OCI-LY1 (cell line): ENCODE measurements around the gene FAF1.

Experiments used
- H2AFZ ChIP-seq: fragments of 200-600 bp; sonication (generic), shearing (Covaris generic); 2 replicates; pipeline ENCODE4 v1.6.0; 2014; ENCODE audit warnings: antibody characterized with exemption, mild to moderate bottlenecking, low read length
- H3F3A ChIP-seq: fragments of 200-600 bp; sonication (generic), shearing (Covaris generic); 2 replicates; pipeline ENCODE4 v1.6.0; 2014; ENCODE audit warnings: mild to moderate bottlenecking, antibody characterized with exemption, low read length, moderate library complexity; ENCODE audit not compliant: insufficient read depth
- H3K27ac ChIP-seq: fragments of 200-600 bp; sonication (generic); 2 replicates; pipeline ENCODE4 v1.5.1; 2014; ENCODE audit warnings: low read length, mixed run types, mild to moderate bottlenecking, low read depth; ENCODE audit not compliant: poor library complexity, severe bottlenecking
- H3K27me3 ChIP-seq: fragments of 200-600 bp; sonication (generic); 2 replicates; pipeline ENCODE4 v1.6.0; 2014; ENCODE audit warnings: antibody characterized with exemption, mild to moderate bottlenecking, low read length, moderate library complexity; ENCODE audit not compliant: insufficient read depth
- H3K36me3 ChIP-seq: fragments of 200-600 bp; sonication (generic); 2 replicates; pipeline ENCODE4 v1.6.1; 2014; ENCODE audit warnings: mild to moderate bottlenecking, antibody characterized with exemption, low read length, moderate library complexity, mixed read lengths; ENCODE audit not compliant: insufficient read depth
- H3K4me1 ChIP-seq: fragments of 200-600 bp; sonication (generic); 2 replicates; pipeline ENCODE4 v1.5.1; 2014; ENCODE audit warnings: mild to moderate bottlenecking, low read length, moderate library complexity; ENCODE audit not compliant: insufficient read depth, severe bottlenecking
- H3K4me2 ChIP-seq: fragments of 200-600 bp; sonication (generic), shearing (Covaris generic); 2 replicates; pipeline ENCODE4 v1.6.1; 2014; ENCODE audit warnings: low read length
- H3K4me3 ChIP-seq: fragments of 200-600 bp; sonication (generic); 2 replicates; pipeline ENCODE4 v1.5.1; 2014; ENCODE audit warnings: low read length, low read depth, mild to moderate bottlenecking, mixed read lengths; ENCODE audit not compliant: poor library complexity, severe bottlenecking
- H3K79me2 ChIP-seq: fragments of 200-600 bp; shearing (Covaris generic); 2 replicates; pipeline ENCODE4 v1.6.1; 2016; ENCODE audit warnings: mixed run types, low read length, mixed read lengths; ENCODE audit not compliant: insufficient read depth
- H3K9ac ChIP-seq: fragments of 200-600 bp; sonication (generic), shearing (Covaris generic); 2 replicates; pipeline ENCODE4 v1.6.1; 2014; ENCODE audit warnings: mild to moderate bottlenecking, low read length, mixed read lengths
- H3K9me2 ChIP-seq: fragments of 200-600 bp; sonication (generic), shearing (Covaris generic); 2 replicates; pipeline ENCODE4 v1.6.1; 2014; ENCODE audit warnings: low read depth, mild to moderate bottlenecking, low read length, mixed read lengths
- H3K9me3 ChIP-seq: fragments of 200-600 bp; shearing (Covaris generic); 2 replicates; pipeline ENCODE4 v1.6.1; 2014; ENCODE audit warnings: low read length, mixed read lengths
- H4K20me1 ChIP-seq: fragments of 200-600 bp; sonication (generic), shearing (Covaris generic); 2 replicates; pipeline ENCODE4 v1.6.0; 2016; ENCODE audit warnings: mild to moderate bottlenecking, low read length; ENCODE audit not compliant: insufficient read depth
- CTCF ChIP-seq: fragments of 200-600 bp; sonication (generic), shearing (Covaris generic); IDR thresholded peaks from 2 replicates; pipeline ENCODE4 v1.5.1; 2017; ENCODE audit warnings: mild to moderate bottlenecking, antibody characterized with exemption, low read length, moderate library complexity, mixed read lengths
- EZH2 ChIP-seq: fragments of 200-600 bp; sonication (generic), shearing (Covaris generic); IDR thresholded peaks from 2 replicates; pipeline ENCODE4 v1.8.0; 2017; ENCODE audit warnings: borderline replicate concordance, mixed run types, mild to moderate bottlenecking, antibody characterized with exemption, low read length, moderate library complexity, mixed read lengths

FAF1 gene

GRCh38 chr1:50412813-50413476 is 547.1 kb downstream of the FAF1 start:
- Histone ChIP-seq H3K9me2 (no peaks in the 10 kb centered on the region), H3K27ac (no peak overlapping the region), H3K4me2 (no peak overlapping the region), H3K4me3 (no peak overlapping the region), H2AFZ (no peak overlapping the region), H3K27me3 (no peaks in the 10 kb centered on the region), H4K20me1 (no peaks in the 10 kb centered on the region), H3K9ac (no peak overlapping the region), H3F3A (no peaks in the 10 kb centered on the region), H3K4me1 (no peaks in the 10 kb centered on the region), H3K9me3 (no peaks in the 10 kb centered on the region), H3K36me3 (no peaks in the 10 kb centered on the region), H3K79me2 (no peaks in the 10 kb centered on the region)
- TF ChIP-seq EZH2, result no peak
- TF ChIP-seq CTCF, result no peak

- Histone ChIP-seq H3K27me3 (no peaks in the 10 kb centered on the region), H3K4me3 (no peak overlapping the region), H3K9me3 (no peaks in the 10 kb centered on the region), H2AFZ (no peak overlapping the region), H3K36me3 (no peaks in the 10 kb centered on the region), H3K4me1 (no peaks in the 10 kb centered on the region), H3K4me2 (no peak overlapping the region), H3K9me2 (no peaks in the 10 kb centered on the region), H3K79me2 (no peaks in the 10 kb centered on the region), H4K20me1 (no peaks in the 10 kb centered on the region), H3K9ac (no peak overlapping the region), H3F3A (no peaks in the 10 kb centered on the region), H3K27ac (no peak overlapping the region)
- TF ChIP-seq CTCF (no peak), EZH2 (no peak)
Observed at GRCh38 chr1:50405814-50406213, 554.3 kb downstream of the FAF1 start.

- H3K27ac ChIP-seq, result no peak overlapping the region
- no peak for TF ChIP-seq EZH2
- TF ChIP-seq CTCF, result no peak
- H3F3A ChIP-seq, result no peaks in the 10 kb centered on the region
- H4K20me1 ChIP-seq, result no peaks in the 10 kb centered on the region
- no peaks in the 10 kb centered on the region for H3K79me2 ChIP-seq
- no peaks in the 10 kb centered on the region for H3K4me1 ChIP-seq
- no peak overlapping the region for H3K9ac ChIP-seq
- no peak overlapping the region for H2AFZ ChIP-seq
- H3K36me3 ChIP-seq, result no peaks in the 10 kb centered on the region
- no peaks in the 10 kb centered on the region; the same call in 1 of the 2 replicates for H3K27me3 ChIP-seq
- no peaks in the 10 kb centered on the region for H3K9me2 ChIP-seq
- H3K4me3 ChIP-seq, result no peak overlapping the region
- no peak overlapping the region for H3K4me2 ChIP-seq
- H3K9me3 ChIP-seq, result no peaks in the 10 kb centered on the region
Observed at GRCh38 chr1:50393522-50394120, 566.4 kb downstream of the FAF1 start.
